Muscle layer of duodenum (tissue), 2 donors: Measurements from ENCODE around the gene WARS2.

Source experiments
- H3K27ac ChIP-seq: one replicate; pipeline ENCODE4 v1.7.0; 2013; ENCODE audit warnings: mild to moderate bottlenecking, low read length
- H3K27me3 ChIP-seq: one replicate; pipeline ENCODE4 v1.7.0; 2013; ENCODE audit warnings: low read depth, mild to moderate bottlenecking, control low read depth, low read length
- H3K36me3 ChIP-seq, 2 donors: one replicate each; pipeline ENCODE4 v1.7.0; 2013; ENCODE audit warnings: low read length in 2 of 2, control low read depth in 1 of 2, mild to moderate bottlenecking in 1 of 2; ENCODE audit not compliant: insufficient read depth in 2 of 2, control insufficient read depth in 1 of 2
- H3K4me1 ChIP-seq, 2 donors: one replicate each; pipeline ENCODE4 v1.7.0; 2013; ENCODE audit warnings: low read length in 2 of 2, mild to moderate bottlenecking in 2 of 2, control low read depth in 1 of 2, moderate library complexity in 1 of 2; ENCODE audit not compliant: insufficient read depth in 2 of 2, control insufficient read depth in 1 of 2
- H3K4me3 ChIP-seq, 2 donors: one replicate each; pipeline ENCODE4 v1.7.0; 2013; ENCODE audit warnings: low read length in 2 of 2, low read depth in 1 of 2, mild to moderate bottlenecking in 1 of 2
- H3K9me3 ChIP-seq, 2 donors: one replicate each; pipeline ENCODE4 v1.7.0; 2013; ENCODE audit warnings: low read length in 2 of 2, control low read depth in 1 of 2, mild to moderate bottlenecking in 1 of 2; ENCODE audit not compliant: control insufficient read depth in 1 of 2
- donor health status: healthy.

The WARS2 gene

DNA sequence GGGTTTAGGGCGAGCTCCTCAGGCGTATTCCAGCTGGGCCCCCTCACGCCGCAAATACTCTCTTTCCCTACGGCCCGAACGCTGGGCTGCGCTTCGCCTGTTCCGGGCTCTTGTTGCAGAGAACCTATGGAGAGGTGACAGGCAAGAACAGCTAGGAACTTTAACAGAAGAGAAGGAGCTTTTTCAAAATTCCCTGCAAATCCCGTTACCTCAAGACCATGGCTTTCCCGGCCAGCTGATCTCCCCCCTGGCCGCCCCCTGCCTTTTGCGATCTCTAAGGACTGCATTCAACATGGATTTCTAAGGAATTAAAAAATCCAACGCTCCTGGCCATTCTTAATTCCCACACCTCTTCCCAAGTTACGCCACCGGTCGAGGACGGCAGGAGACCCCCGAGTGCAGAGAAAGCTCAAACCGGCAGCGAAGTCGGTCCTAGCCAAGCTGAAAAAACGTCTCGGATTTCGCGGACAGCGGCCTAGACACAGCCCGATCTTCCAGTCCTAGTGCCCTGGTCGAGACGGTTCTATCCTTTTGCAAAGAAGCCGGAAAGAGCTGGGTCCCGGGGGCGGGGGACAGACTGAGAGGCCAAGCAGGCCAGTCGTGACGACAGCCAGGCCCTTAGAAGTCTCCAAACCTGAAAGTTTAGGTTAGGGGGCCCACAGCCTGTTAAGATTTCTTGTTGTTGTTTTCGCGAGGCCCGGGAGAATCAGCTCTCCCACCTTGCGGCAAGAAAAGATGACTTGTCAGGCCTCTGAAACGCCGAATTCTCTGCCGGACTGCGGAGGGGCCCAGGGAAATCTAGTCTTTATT is 151.2 kb downstream of the WARS2 start:
- H3K36me3 ChIP-seq = no peaks in the 10 kb centered on the region
- H3K4me1 ChIP-seq = peaks cover 0 to 38% of the 10 kb centered on the region in 2 donors
- peaks cover 97% of the 10 kb centered on the region for H3K27me3 ChIP-seq
- no peak overlapping the region for H3K4me3 ChIP-seq
- no peak overlapping the region for H3K27ac ChIP-seq
- H3K9me3 ChIP-seq = peaks cover 0 to 11% of the 10 kb centered on the region in 2 donors

DNA sequence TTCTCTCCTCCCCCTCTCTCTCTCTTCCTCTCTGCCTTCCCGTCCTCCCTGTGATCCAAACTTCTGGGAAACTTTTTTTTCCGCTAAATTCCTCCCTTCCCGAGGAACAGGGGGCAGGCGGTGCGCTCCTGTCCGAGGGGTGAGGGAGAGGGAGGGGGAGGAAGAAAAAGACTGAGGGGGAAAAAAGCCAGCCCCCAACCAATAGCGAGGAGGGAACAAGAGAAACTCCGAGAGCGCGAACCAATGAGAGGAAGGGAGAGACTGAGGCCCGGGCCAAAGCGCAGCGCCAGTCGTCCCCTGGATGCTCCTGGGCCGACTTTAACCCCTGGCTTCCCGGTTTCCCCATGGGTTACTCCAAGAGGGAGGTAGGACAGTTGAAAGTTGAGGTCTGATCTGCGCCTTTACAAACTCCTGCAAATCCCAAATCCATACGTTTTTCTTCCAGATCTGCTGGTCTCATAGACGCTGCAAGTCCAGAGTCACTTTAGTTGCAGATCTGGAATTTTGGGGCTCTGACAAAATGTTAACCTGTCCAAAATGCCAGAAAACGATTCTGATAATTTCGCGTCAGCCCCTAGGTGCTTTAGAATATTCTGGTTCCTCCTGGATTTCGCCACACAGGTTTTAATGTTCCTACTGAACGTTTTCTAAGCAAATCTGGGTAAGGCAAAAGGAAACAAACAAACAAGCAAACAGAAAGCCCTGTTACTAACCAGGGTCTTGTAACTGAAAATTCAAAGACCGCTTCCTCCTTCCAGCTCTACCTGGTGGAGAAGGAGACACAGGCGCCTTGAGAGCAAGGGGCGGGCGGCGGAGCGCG is 152.1 kb downstream of the WARS2 start, which contains the start of gene TBX15:
Gene TBX15, minus strand, starts transcription at position 158 of the 820 bp plus-strand sequence. CDS start 548 bp downstream, outside the sequence.
- Histone ChIP-seq H3K9me3 (peaks cover 0 to 11% of the 10 kb centered on the region in 2 donors), H3K4me3 (peak within 1 kb of the TSS in 1 of 2 donors; percentile 57), H3K27me3 (peaks cover 97% of the 10 kb centered on the region), H3K4me1 (peaks cover 0 to 46% of the 10 kb centered on the region in 2 donors), H3K27ac (no peak within 1 kb of the TSS), H3K36me3 (no peaks in the 10 kb centered on the region)

DNA sequence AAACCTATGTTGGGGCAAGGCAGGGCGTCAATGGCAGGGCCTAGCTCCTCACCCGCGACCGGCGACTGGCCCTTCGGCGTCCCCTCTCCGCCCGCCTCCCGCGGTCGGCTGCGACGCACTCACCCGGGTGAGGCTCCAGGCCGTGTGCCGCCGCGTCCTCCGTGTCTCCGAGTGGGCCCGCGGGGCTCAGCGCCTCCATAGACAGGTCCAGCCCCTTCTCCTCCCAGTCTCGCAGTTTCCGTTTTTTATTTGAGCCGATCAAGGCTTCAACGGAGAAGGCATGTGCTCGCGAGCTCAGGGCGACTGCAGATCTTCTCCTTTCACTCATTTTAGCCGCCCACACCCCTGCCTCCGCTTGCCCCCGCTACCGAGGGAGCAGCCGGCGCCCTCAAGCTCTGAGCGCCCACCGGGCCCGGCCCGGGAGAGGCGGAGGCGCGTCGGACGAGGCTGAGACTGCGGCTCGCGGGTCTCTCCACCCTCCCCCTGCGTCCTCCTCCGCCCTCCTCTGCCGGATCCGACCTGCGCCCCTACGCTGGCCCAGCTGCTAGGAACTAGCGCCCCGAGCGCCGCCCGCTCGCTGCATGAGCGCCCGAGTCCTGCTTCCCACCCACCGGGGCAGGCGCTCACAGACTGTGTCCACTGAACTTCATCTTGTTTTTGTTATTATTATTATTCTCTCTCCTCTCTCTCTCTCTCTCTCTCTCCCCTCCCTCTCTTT is 152.8 kb downstream of the WARS2 start:
- Histone ChIP-seq H3K9me3 (peaks cover 0 to 11% of the 10 kb centered on the region in 2 donors), H3K4me3 (peak overlapping the region in 1 of 2 donors; percentile 57), H3K27me3 (peaks cover 97% of the 10 kb centered on the region), H3K4me1 (peaks cover 0 to 47% of the 10 kb centered on the region in 2 donors), H3K36me3 (no peaks in the 10 kb centered on the region), H3K27ac (no peak overlapping the region)

DNA sequence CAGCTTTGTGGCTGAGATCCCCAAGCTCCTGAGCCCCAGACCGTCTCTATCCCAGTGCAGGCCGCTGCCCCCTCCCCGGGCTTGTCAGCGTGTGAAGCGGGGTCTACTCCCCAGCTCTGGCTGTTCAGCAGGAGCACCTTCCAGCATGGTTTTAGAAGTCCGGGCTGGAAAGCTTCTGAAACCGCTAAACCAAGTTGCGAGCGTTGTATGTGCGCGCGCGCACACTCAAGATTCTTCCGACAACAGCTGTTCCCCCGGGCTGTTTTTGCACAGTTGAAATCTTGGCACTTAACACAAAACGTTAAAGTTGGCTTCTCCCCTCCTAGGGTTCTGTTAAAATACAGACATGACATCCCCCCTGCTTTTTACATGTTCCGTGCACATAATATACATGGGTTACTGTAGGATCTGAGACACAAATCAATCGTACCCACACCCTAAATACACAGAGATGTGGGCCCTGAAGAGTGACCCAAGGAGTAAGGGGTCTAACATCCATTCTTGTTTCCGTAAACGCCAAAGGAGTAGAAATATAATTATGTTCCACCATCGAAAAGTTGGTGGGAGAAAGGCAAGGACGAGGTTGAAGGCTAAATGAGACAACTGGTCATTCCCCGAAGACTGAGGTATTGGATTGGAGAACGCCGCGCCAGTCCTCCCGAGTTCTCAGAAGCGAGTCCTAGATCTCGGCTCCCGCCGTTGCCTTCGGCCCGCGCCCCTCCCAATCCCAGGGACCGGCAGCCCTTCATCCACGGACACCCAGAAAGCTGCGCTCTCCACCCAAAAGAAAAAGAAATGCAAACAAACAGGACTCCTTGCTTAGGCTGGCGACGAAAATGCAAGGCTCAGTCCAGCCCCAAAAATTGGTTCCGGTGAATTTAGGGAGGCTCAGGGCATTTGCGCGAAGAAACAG is 153.6 kb downstream of the WARS2 start:
- no peak overlapping the region for H3K27ac ChIP-seq
- H3K36me3 ChIP-seq = no peaks in the 10 kb centered on the region
- H3K27me3 ChIP-seq = peaks cover 96% of the 10 kb centered on the region
- H3K4me3 ChIP-seq = peak overlapping the region in 1 of 2 donors; percentile 57
- peaks cover 0 to 11% of the 10 kb centered on the region in 2 donors for H3K9me3 ChIP-seq
- H3K4me1 ChIP-seq = peaks cover 0 to 47% of the 10 kb centered on the region in 2 donors

DNA sequence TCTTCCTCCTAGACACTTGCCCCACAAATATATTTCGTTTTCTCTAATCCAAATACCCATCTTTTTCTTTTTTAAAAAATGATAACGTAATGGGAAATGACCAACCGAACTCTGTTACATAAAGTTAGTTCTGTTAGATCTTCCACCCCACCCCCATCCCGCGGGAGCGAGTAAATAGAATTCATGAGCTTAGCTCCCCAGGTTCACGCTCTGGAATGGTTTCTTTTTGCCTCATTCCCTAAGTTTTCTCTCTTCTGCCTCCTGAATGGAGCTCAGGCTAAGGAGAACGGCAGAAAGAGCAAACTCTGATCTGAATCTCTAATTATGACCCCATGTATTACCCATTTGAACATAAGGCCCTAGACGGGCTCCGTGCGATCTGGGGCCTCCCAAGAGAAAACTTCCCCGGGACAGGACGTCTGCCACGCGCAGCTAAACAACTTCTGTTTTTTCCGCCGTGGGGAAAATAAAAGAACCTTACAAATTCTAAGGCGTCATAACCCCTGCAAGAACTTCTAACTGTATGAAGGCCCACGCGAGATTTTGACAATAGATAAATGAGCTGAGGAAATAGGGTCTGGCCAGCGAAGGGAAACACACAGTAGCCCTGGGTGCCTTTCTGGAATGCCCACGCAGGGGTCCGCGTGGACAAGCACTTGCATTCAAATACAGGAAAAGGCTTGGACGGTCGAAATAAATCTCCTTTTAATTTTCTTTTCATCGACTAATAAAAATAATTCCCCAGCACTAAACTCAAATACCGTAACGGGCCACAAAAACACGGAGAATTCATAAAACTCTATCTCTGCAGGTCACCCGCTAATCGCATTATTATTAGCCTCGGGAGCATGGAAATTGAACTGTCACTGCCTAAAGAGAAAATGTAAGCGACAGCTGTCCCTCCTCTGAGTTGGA is 154.6 kb downstream of the WARS2 start:
- Histone ChIP-seq H3K4me1 (peaks cover 0 to 47% of the 10 kb centered on the region in 2 donors), H3K36me3 (no peaks in the 10 kb centered on the region), H3K27me3 (peaks cover 93% of the 10 kb centered on the region), H3K27ac (no peak overlapping the region), H3K9me3 (peaks cover 0 to 5% of the 10 kb centered on the region in 2 donors), H3K4me3 (no peak overlapping the region)

DNA sequence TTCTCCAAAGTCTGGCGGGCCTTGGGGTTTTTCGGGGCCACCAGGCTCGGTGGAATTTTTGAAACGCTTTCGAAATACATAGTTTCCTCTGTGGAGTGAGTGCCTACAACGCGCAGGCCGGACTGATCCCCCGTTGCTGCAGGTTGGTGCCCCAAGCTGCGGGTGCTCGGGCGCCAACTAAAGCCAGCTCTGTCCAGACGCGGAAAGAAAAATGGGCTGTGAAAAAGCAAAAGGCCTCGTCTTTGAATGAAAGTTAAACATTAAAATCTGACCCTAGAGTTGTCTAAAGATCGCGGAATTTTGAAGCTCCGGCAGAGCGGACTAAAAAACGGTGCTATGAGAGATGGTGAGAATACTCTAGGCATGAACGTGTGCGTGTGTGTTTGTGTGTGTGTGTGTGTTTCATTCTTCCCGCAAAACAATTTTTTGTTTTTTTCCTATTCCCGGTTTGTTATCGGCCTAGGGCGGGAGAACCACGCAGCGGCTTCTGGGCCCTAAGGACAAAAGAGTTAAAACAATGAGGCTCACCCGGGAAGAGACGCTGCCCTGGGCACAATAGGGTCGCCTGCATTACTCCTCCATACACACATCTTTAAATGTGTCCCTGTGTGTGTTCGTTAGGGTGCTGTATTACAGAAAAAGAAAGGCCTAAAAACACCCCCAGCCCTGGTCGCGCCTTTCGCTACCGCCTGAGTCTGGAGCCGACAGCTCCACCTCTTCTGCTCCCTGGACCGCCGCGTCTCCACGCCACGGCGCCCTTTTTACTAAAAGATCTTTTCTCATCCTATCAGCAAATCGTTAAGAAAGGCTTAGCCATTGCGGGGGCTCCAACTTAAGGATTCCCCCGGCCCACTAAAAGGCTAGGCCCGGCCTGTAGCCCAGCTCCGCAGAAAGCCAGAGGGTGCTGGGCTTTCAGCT is 155.5 kb downstream of the WARS2 start:
- H3K27ac ChIP-seq = no peak overlapping the region
- H3K36me3 ChIP-seq = no peaks in the 10 kb centered on the region
- peaks cover 91% of the 10 kb centered on the region for H3K27me3 ChIP-seq
- peaks cover 0 to 3% of the 10 kb centered on the region in 2 donors for H3K9me3 ChIP-seq
- peak overlapping the region; percentile 27 to 52 for H3K4me3 ChIP-seq
- peaks cover 0 to 50% of the 10 kb centered on the region in 2 donors for H3K4me1 ChIP-seq

DNA sequence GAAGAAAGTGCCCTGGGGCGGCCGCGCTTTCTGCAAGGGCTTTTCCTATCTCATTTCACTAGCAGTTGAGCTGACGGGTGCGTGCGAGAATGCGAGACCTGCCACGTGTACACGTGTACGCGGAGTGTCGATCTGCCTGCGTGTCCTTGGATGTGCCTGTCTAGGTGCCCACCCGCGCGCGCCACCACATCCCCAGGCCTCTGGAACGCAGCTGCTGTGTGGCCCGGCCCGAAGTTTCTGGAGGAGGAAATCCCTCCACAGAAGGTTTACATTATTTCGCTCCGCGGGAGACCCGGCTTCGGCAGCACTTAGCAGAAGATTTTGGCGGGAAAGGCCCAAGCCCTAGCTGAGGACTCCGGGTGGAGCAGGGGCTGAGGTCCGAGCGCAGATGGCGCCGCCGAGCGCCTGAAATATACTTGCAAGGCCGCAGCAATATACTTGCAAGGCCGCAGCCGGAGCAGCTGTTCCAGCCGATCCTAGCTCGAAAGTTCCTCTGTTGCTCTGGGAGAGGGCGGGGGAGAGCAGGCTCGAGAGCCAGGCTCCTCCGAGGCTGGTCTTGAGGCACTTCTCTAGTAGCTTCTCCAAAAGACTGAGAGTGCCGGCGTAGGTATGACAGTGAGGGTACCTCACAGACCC is 156.2 kb downstream of the WARS2 start:
- H3K9me3 ChIP-seq = peaks cover 0 to 3% of the 10 kb centered on the region in 2 donors

DNA sequence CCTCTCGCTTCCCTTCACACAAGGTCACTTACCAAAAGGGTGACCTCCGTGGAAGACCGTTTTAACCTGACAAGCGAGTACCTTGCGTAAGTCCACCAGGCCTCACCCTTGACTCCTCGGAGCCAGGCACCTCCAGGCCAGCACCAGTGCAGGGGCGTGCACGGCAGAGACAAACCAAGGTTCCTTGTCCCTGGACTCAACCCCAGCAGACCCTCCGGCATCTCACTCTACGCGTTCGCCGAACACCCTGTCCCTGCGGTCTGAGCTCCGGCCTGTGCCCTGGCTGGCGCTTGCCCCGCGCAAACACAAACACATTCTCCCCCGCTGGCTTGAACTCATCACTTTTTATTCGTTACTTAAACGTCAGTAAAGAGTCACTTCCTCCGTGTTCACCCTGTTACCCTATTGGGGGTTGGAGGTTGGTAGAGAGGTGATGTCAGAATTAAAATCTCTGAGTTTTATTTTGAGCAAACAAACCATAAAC is 156.9 kb downstream of the WARS2 start:
- H3K9me3 ChIP-seq = peaks cover 0 to 3% of the 10 kb centered on the region in 2 donors
- H3K27ac ChIP-seq = no peak overlapping the region
- peaks cover 0 to 57% of the 10 kb centered on the region in 2 donors for H3K4me1 ChIP-seq
- H3K4me3 ChIP-seq = no peak overlapping the region
- H3K36me3 ChIP-seq = no peaks in the 10 kb centered on the region
- H3K27me3 ChIP-seq = peaks cover 90% of the 10 kb centered on the region

More for the DNA sequence above, 156.2 kb downstream of the WARS2 start:
- H3K4me1 ChIP-seq = peaks cover 0 to 57% of the 10 kb centered on the region in 2 donors
- no peak overlapping the region for H3K27ac ChIP-seq
- no peaks in the 10 kb centered on the region for H3K36me3 ChIP-seq
- H3K4me3 ChIP-seq = peak overlapping the region; percentile 27 to 52
- H3K27me3 ChIP-seq = peaks cover 91% of the 10 kb centered on the region
